HFFc6 (cell line): Measurements from ENCODE around the gene FOXI1. TPM values are rescaled to one million over a fixed set of nuclear protein-coding genes. Genes with fewer than 3 reads are reported as not detected.

Experiments used
- DNase-seq: peaks from one replicate; pipeline ENCODE4 v3.0.0-alpha.2; 2018
- H3K27ac Mint-ChIP-seq: 2 replicates; pipeline ENCODE4 v1.8.0; 2020; ENCODE audit warnings: mild to moderate bottlenecking, mixed read lengths
- H3K27me3 Mint-ChIP-seq: 2 replicates; pipeline ENCODE4 v1.8.0; 2021; ENCODE audit warnings: mild to moderate bottlenecking, moderate library complexity, mixed read lengths; ENCODE audit not compliant: insufficient read depth
- H3K36me3 Mint-ChIP-seq: 2 replicates; pipeline ENCODE4 v1.8.0; 2021; ENCODE audit warnings: low read depth, mixed read lengths
- H3K4me1 Mint-ChIP-seq: 2 replicates; pipeline ENCODE4 v1.8.0; 2020; ENCODE audit warnings: low read depth, mixed read lengths
- H3K4me3 Mint-ChIP-seq: 2 replicates; pipeline ENCODE4 v1.8.0; 2020; ENCODE audit warnings: mild to moderate bottlenecking, moderate library complexity, mixed read lengths
- H3K9me3 Mint-ChIP-seq: 2 replicates; pipeline ENCODE4 v1.8.0; 2020; ENCODE audit warnings: mild to moderate bottlenecking, mixed read lengths
- total RNA-seq, 6 experiments: library from RNA; stranded (reverse); fragmentation: NEBNext Ultra II Directional; extraction: Animal tissue kit (Norgen Biotek cat#: 25700); gene quantifications; 2 replicates in 1 of 6; 3 replicates in 5 of 6; pipeline ENCODE4 v1.2.3, GENCODE V29; 2021
- TF ChIP-seq, protein P1 (sequence below): fragments of 200-600 bp; sonication (generic); IDR thresholded peaks from 2 replicates; pipeline ENCODE4 v1.5.0; 2021; ENCODE audit warnings: antibody characterized with exemption, mild to moderate bottlenecking

FOXI1 gene
- total RNA-seq, 6 experiments from 2014 or later, result not detected

DNA sequence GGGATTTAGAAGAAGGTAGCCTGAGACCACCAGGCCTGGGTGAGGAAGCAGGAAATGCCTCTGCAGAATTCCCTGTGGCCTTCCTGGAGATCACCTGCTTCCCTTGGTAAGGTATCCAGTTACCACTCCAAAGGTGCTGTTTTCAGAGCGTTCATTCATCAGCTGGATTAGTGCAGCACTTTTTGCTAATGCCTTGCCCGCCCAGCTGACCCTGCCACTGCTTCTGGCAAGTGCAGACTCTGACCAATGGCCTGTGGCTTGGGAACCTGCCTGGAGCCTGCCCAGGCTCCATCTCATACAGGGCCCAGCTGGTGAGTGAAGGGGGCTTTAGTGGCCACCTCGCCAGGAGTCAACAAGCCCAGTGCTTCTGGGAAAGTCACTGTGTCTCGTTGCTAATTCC is 48.6 kb downstream of the FOXI1 start:
- peaks cover 6% of the 10 kb centered on the region for H3K27me3 Mint-ChIP-seq
- TF ChIP-seq, protein P1, sequence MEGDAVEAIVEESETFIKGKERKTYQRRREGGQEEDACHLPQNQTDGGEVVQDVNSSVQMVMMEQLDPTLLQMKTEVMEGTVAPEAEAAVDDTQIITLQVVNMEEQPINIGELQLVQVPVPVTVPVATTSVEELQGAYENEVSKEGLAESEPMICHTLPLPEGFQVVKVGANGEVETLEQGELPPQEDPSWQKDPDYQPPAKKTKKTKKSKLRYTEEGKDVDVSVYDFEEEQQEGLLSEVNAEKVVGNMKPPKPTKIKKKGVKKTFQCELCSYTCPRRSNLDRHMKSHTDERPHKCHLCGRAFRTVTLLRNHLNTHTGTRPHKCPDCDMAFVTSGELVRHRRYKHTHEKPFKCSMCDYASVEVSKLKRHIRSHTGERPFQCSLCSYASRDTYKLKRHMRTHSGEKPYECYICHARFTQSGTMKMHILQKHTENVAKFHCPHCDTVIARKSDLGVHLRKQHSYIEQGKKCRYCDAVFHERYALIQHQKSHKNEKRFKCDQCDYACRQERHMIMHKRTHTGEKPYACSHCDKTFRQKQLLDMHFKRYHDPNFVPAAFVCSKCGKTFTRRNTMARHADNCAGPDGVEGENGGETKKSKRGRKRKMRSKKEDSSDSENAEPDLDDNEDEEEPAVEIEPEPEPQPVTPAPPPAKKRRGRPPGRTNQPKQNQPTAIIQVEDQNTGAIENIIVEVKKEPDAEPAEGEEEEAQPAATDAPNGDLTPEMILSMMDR, result no peak
- no peak overlapping the region for H3K27ac Mint-ChIP-seq
- H3K4me3 Mint-ChIP-seq, result no peak overlapping the region
- H3K4me1 Mint-ChIP-seq, result peaks cover 22% of the 10 kb centered on the region
- no peaks in the 10 kb centered on the region for H3K9me3 Mint-ChIP-seq
- H3K36me3 Mint-ChIP-seq, result no peaks in the 10 kb centered on the region
- DNase-seq, result no peak

DNA sequence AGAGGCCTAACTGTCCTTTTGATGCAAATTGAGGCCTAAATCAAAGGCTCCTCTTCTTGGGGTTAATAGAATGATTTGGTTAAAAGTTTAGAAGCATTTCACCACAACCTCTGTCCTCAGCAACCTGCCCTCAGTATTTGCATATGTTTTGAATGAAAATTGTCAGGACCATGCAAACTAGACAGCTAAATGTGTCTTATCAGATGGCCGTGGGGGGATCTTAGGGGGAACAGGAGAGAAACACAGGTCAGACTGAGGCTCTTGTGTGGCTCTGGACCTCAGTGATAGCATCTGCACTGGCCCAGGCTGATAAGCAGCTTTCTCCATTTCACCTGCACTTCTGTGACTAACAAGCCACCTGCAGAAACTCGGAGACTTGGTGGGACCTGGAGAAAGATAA is 49.0 kb downstream of the FOXI1 start:
- H3K9me3 Mint-ChIP-seq, result no peaks in the 10 kb centered on the region
- H3K4me1 Mint-ChIP-seq, result peaks cover 22% of the 10 kb centered on the region
- H3K27ac Mint-ChIP-seq, result no peak overlapping the region
- H3K27me3 Mint-ChIP-seq, result peaks cover 6% of the 10 kb centered on the region
- H3K36me3 Mint-ChIP-seq, result no peaks in the 10 kb centered on the region
- H3K4me3 Mint-ChIP-seq, result no peak overlapping the region
- DNase-seq, result no peak
- TF ChIP-seq, protein P1, result no peak

DNA sequence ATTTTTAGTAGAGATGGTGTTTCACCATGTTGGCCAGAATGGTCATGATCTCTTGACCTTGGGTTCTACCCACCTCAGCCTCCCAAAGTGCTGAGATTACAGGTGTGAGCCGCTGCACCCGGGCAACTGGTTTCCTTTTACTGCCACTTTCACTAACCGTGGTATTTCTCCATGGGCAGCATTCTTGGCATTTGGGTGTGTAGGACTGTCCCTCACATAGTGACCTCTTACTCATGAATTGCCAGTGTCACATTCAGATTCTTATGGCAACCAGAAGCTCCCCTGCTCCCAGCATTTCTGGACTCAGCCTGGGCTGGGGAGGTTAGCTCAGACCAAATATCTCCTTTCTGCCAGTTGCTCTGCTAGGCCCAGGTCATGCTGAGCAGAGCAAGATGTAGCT is 50.1 kb downstream of the FOXI1 start:
- no peak overlapping the region for H3K4me3 Mint-ChIP-seq
- no peak overlapping the region for H3K27ac Mint-ChIP-seq
- TF ChIP-seq, protein P1, result no peak
- no peaks in the 10 kb centered on the region for H3K9me3 Mint-ChIP-seq
- peaks cover 19% of the 10 kb centered on the region for H3K4me1 Mint-ChIP-seq
- H3K27me3 Mint-ChIP-seq, result peaks cover 6% of the 10 kb centered on the region
- no peaks in the 10 kb centered on the region for H3K36me3 Mint-ChIP-seq
- no peak for DNase-seq

DNA sequence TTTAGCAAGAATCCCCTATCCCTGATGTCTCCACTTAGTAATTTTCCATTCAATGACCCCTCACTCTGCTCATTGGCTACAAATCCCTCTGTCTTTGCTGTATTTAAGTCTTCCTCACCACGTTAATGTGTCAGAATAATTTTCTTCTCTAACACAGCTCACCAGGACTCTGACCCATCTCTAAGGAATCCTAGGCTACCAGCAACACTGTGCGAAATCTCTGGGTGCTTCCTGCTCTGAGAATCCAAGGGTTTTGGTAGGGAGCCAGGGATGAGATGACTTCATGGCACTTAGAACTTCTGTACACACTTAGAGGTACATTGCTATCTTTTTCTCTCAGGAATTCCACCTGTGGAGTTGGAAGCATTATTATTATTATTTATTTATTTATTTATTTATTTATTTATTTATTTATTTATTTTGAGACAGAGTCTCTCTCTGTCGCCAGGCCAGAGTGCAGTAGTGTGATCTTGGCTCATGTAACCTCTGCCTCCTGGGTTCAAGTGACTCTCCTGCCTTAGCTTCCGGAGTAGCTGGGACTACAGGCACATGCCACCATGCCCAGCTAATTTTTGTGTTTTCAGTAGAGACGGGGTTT is 53.5 kb downstream of the FOXI1 start:
- no peaks in the 10 kb centered on the region for H3K27me3 Mint-ChIP-seq
- TF ChIP-seq, protein P1, result no peak
- no peak overlapping the region for H3K4me3 Mint-ChIP-seq
- H3K27ac Mint-ChIP-seq, result peak overlapping the region; percentile 33; the same call in 1 of the 2 replicates
- no peaks in the 10 kb centered on the region for H3K9me3 Mint-ChIP-seq
- no peaks in the 10 kb centered on the region for H3K36me3 Mint-ChIP-seq
- H3K4me1 Mint-ChIP-seq, result peaks cover 8% of the 10 kb centered on the region
- peak; percentile 82 for DNase-seq

Other genes starting within 250 kb of the FOXI1 start
- 10 to 100 TPM; 13.7 to 17.4 (median 16.0) TPM for gene INSYN2B, start 125.4 kb upstream of the FOXI1 start, total RNA-seq
- not detected for gene C5orf58, start 127.1 kb downstream of the FOXI1 start, total RNA-seq
- not detected for gene LCP2, start 191.9 kb downstream of the FOXI1 start, total RNA-seq